CD4-positive, alpha-beta T cell (primary cell): ENCODE results near the gene GSG1L. TPM values are rescaled to one million over a fixed set of nuclear protein-coding genes. Genes with fewer than 3 reads are reported as not detected.

Experiments
- ATAC-seq: fragments of 200-7000 bp; cut with Tn5 transposase; one replicate; pipeline ENCODE4 v1.10.0; 2022; ENCODE audit warnings: mild to moderate bottlenecking; ENCODE audit not compliant: poor library complexity
- CTCF ChIA-PET: fragments of 350-600 bp; sonication (Branson Sonifier 250); formaldehyde crosslinking; loops from one replicate; lab custom pipeline; 2021; ENCODE audit warnings: antibody characterized with exemption, inconsistent platforms; lab: Charles Lee
- POLR2A ChIA-PET: fragments of 350-600 bp; sonication (Branson Sonifier 250); formaldehyde crosslinking; loops from one replicate; lab custom pipeline; 2021; ENCODE audit warnings: antibody characterized with exemption, inconsistent platforms; lab: Charles Lee
- DNase-seq, 14 experiments: peaks; one replicate each; pipeline ENCODE4 v3.0.0-alpha.2; 2013 to 2020; ENCODE audit warnings: mixed read lengths in 2 of 14
- H3K27ac ChIP-seq, 2 donors: one replicate each; pipeline versions ENCODE4 v1.5.1 to v1.7.0; 2013; ENCODE audit warnings: low read length in 2 of 2, low read depth in 1 of 2, mild to moderate bottlenecking in 1 of 2
- H3K27me3 ChIP-seq, 2 experiments: 1 replicate in 1 of 2; 2 replicates in 1 of 2; pipeline versions ENCODE4 v1.6.1 to v1.7.0; 2013; ENCODE audit warnings: low read length in 2 of 2, control low read depth in 1 of 2, mild to moderate bottlenecking in 1 of 2, moderate library complexity in 1 of 2; ENCODE audit not compliant: insufficient read depth in 2 of 2, control insufficient read depth in 1 of 2
- H3K36me3 ChIP-seq: one replicate; pipeline ENCODE4 v1.6.1; 2013; ENCODE audit warnings: low read length, control low read depth; ENCODE audit not compliant: insufficient read depth
- H3K4me1 ChIP-seq: one replicate; pipeline ENCODE4 v1.6.1; 2013; ENCODE audit warnings: low read length, control low read depth; ENCODE audit not compliant: insufficient read depth
- H3K4me3 ChIP-seq: one replicate; pipeline ENCODE4 v1.5.1; 2013; ENCODE audit warnings: mild to moderate bottlenecking, low read length, moderate library complexity
- H3K9me3 ChIP-seq, 2 experiments: 1 replicate in 1 of 2; 2 replicates in 1 of 2; pipeline versions ENCODE4 v1.6.1 to v1.7.0; 2013; ENCODE audit warnings: low read length in 2 of 2, mild to moderate bottlenecking in 2 of 2, control low read depth in 1 of 2, moderate library complexity in 1 of 2; ENCODE audit not compliant: control insufficient read depth in 1 of 2, insufficient read depth in 1 of 2
- H3K27ac Mint-ChIP-seq: one replicate; pipeline ENCODE4 v1.8.0; 2020; ENCODE audit warnings: mixed read lengths
- H3K27me3 Mint-ChIP-seq: one replicate; pipeline ENCODE4 v1.8.0; 2021; ENCODE audit warnings: mixed read lengths
- H3K36me3 Mint-ChIP-seq: one replicate; pipeline ENCODE4 v1.8.0; 2021; ENCODE audit warnings: low read depth, mixed read lengths
- H3K4me1 Mint-ChIP-seq: one replicate; pipeline ENCODE4 v1.8.0; 2021; ENCODE audit warnings: low read depth, mixed read lengths
- H3K4me3 Mint-ChIP-seq: one replicate; pipeline ENCODE4 v1.8.0; 2020; ENCODE audit warnings: mild to moderate bottlenecking, mixed read lengths
- H3K9me3 Mint-ChIP-seq: one replicate; pipeline ENCODE4 v1.8.0; 2020; ENCODE audit warnings: mixed read lengths
- CTCF ChIP-seq: fragments of 200-600 bp; IDR thresholded peaks from one replicate; pipeline ENCODE4 v1.8.0; 2022; ENCODE audit warnings: antibody characterized with exemption, mild to moderate bottlenecking
- intact Hi-C, 2 experiments: fragments of 100-400 bp; cut with DNase I in 1 of 2; cut with micrococcal nuclease in 1 of 2; formaldehyde crosslinking; loops; one replicate each; pipeline versions ENCODE4 v1.15.1 to v1.9.0; 2023 to 2025; cut with DNase I, micrococcal nuclease
- total RNA-seq, 174 experiments: library from RNA in 2 of 174; stranded (reverse) in 2 of 174; gene quantifications; one replicate each; pipeline ENCODE4 v1.2.3 and lab custom pipeline; 2021 to 2026

Gene GSG1L
- total RNA-seq, 2 experiments from 2014 or later: not detected

GRCh38 chr16:27969574-27969973, 93.9 kb downstream of the GSG1L start:
- Histone ChIP-seq H3K27ac (no peak overlapping the region), H3K27me3 (peaks cover 7 to 10% of the 10 kb centered on the region in 2 experiments), H3K4me1 (peaks cover 5% of the 10 kb centered on the region), H3K4me3 (no peak overlapping the region), H3K9me3 (no peaks in the 10 kb centered on the region), H3K36me3 (no peaks in the 10 kb centered on the region)
- CTCF ChIA-PET: no interaction called here
- no peak overlapping the region for H3K27ac Mint-ChIP-seq
- POLR2A ChIA-PET: no interaction called here
- no peak overlapping the region for H3K4me3 Mint-ChIP-seq
- H3K36me3 Mint-ChIP-seq: no peaks in the 10 kb centered on the region
- TF ChIP-seq CTCF: no peak
- intact Hi-C loops: no loop called here
- DNase-seq (no peak), ATAC-seq (no peak)
- H3K9me3 Mint-ChIP-seq: no peaks in the 10 kb centered on the region
- no peaks in the 10 kb centered on the region for H3K4me1 Mint-ChIP-seq
- peaks cover 14% of the 10 kb centered on the region for H3K27me3 Mint-ChIP-seq

GRCh38 chr16:27967169-27967568, 96.3 kb downstream of the GSG1L start:
- CTCF ChIA-PET: no interaction called here

GRCh38 chr16:27966756-27967155, 96.8 kb downstream of the GSG1L start:
- no peak overlapping the region for H3K27ac Mint-ChIP-seq
- ChIA-PET POLR2A (no interaction called here), CTCF (no interaction called here)
- no peaks in the 10 kb centered on the region for H3K36me3 Mint-ChIP-seq
- H3K27ac ChIP-seq: no peak overlapping the region
- DNase-seq (no peak), ATAC-seq (no peak)
- peaks cover 14% of the 10 kb centered on the region for H3K27me3 Mint-ChIP-seq
- no peak overlapping the region for H3K4me3 ChIP-seq
- no peaks in the 10 kb centered on the region for H3K4me1 ChIP-seq
- peaks cover 11 to 12% of the 10 kb centered on the region in 2 experiments for H3K27me3 ChIP-seq
- no peaks in the 10 kb centered on the region for H3K36me3 ChIP-seq
- H3K4me1 Mint-ChIP-seq: no peaks in the 10 kb centered on the region
- peaks cover 0 to 15% of the 10 kb centered on the region in 2 experiments for H3K9me3 ChIP-seq
- intact Hi-C loops: no loop called here
- H3K4me3 Mint-ChIP-seq: no peak overlapping the region
- TF ChIP-seq CTCF: no peak
- H3K9me3 Mint-ChIP-seq: no peaks in the 10 kb centered on the region

More at GRCh38 chr16:27967169-27967568, 96.3 kb downstream of the GSG1L start:
- Histone ChIP-seq H3K4me1 (no peaks in the 10 kb centered on the region), H3K27ac (no peak overlapping the region), H3K36me3 (no peaks in the 10 kb centered on the region), H3K9me3 (peaks cover 0 to 12% of the 10 kb centered on the region in 2 experiments), H3K4me3 (no peak overlapping the region), H3K27me3 (peaks cover 13 to 16% of the 10 kb centered on the region in 2 experiments)
- H3K27ac Mint-ChIP-seq: no peak overlapping the region
- no peak for TF ChIP-seq CTCF
- H3K36me3 Mint-ChIP-seq: no peaks in the 10 kb centered on the region
- POLR2A ChIA-PET: no interaction called here
- H3K27me3 Mint-ChIP-seq: peaks cover 14% of the 10 kb centered on the region
- ATAC-seq (no peak), DNase-seq (no peak)
- intact Hi-C loops: no loop called here
- no peak overlapping the region for H3K4me3 Mint-ChIP-seq
- H3K9me3 Mint-ChIP-seq: no peaks in the 10 kb centered on the region
- H3K4me1 Mint-ChIP-seq: no peaks in the 10 kb centered on the region
